K562 (cell line): ENCODE results near the gene PSPH. TPM values are rescaled to one million over a fixed set of nuclear protein-coding genes. Genes with fewer than 3 reads are reported as not detected.

ENCODE experiments used
- ATF1 ChIP-seq, 2 experiments: fragments of 450-650 bp in 1 of 2; IDR thresholded peaks; 2 replicates each; pipeline ENCODE4 v1.6.1; 2016; ENCODE audit warnings: missing compliant biosample characterization in 1 of 2, missing genetic modification characterization in 1 of 2
- ATF4 ChIP-seq: fragments of 450-650 bp; formaldehyde crosslinking; IDR thresholded peaks from 2 replicates; pipeline ENCODE4 v1.4.0; 2022; ENCODE audit warnings: mild to moderate bottlenecking, moderate library complexity
- CCNT2 ChIP-seq: IDR thresholded peaks from 2 replicates; pipeline ENCODE4 v1.6.1; 2011; ENCODE audit warnings: borderline replicate concordance, low read depth, mild to moderate bottlenecking, moderate library complexity, mixed read lengths, low read length; ENCODE audit not compliant: insufficient read length; ENCODE audit errors: extremely low read depth
- E2F5 ChIP-seq: sonication (generic); formaldehyde crosslinking; IDR thresholded peaks from 2 replicates; pipeline ENCODE4 v1.8.0; 2022; ENCODE audit warnings: mild to moderate bottlenecking, missing genetic modification reagents
- FOXK1 ChIP-seq: sonication (generic); formaldehyde crosslinking; IDR thresholded peaks from 2 replicates; pipeline ENCODE4 v1.8.0; 2022; ENCODE audit warnings: missing genetic modification reagents, mild to moderate bottlenecking, borderline replicate concordance
- HNRNPUL1 ChIP-seq: fragments of 200-400 bp; formaldehyde crosslinking; IDR thresholded peaks from 2 replicates; pipeline ENCODE4 v1.6.1; 2017; ENCODE audit warnings: low read length
- KLF16 ChIP-seq: IDR thresholded peaks from 2 replicates; pipeline ENCODE4 v1.6.1; 2016; ENCODE audit warnings: antibody characterized with exemption
- MYNN ChIP-seq, 2 experiments: sonication (generic); formaldehyde crosslinking in 1 of 2; IDR thresholded peaks; 2 replicates each; pipeline versions ENCODE4 v1.5.0 to v1.6.1; 2016 to 2020; ENCODE audit warnings: antibody characterized with exemption in 1 of 2, missing genetic modification reagents in 1 of 2
- NR2C1 ChIP-seq, 2 experiments: fragments of 450-650 bp; IDR thresholded peaks; 2 replicates each; pipeline ENCODE4 v1.6.1; 2017; ENCODE audit warnings: mild to moderate bottlenecking in 2 of 2, antibody characterized with exemption in 1 of 2, inconsistent platforms in 1 of 2, missing compliant biosample characterization in 1 of 2, missing genetic modification characterization in 1 of 2
- PCBP2 ChIP-seq: fragments of 200-400 bp; formaldehyde crosslinking; IDR thresholded peaks from 2 replicates; pipeline ENCODE4 v1.6.1; 2018; ENCODE audit warnings: low read length, low read depth, mild to moderate bottlenecking, moderate library complexity; ENCODE audit not compliant: poor library complexity, severe bottlenecking
- RBM25 ChIP-seq: fragments of 200-400 bp; formaldehyde crosslinking; IDR thresholded peaks from 2 replicates; pipeline ENCODE4 v1.6.1; 2018; ENCODE audit warnings: low read length, low read depth, moderate library complexity; ENCODE audit not compliant: severe bottlenecking
- SNIP1 ChIP-seq: fragments of 450-650 bp; IDR thresholded peaks from 2 replicates; pipeline ENCODE4 v1.7.1; 2017; ENCODE audit warnings: low read depth, mild to moderate bottlenecking
- SRSF3 ChIP-seq: fragments of 200-400 bp; formaldehyde crosslinking; IDR thresholded peaks from 2 replicates; pipeline ENCODE4 v1.6.1; 2016; ENCODE audit warnings: mild to moderate bottlenecking, low read length, moderate library complexity; ENCODE audit not compliant: insufficient read depth
- TAL1 ChIP-seq: fragments of 450-650 bp; IDR thresholded peaks from 2 replicates; pipeline ENCODE4 v1.6.1; 2016; ENCODE audit warnings: mild to moderate bottlenecking
- ZFPM2 ChIP-seq: fragments of 250-450 bp; sonication (Bioruptor Pico); IDR thresholded peaks from 2 replicates; pipeline ENCODE4 v1.5.1; 2022; ENCODE audit warnings: mild to moderate bottlenecking
- ZNF174 ChIP-seq: fragments of 250-450 bp; sonication (Bioruptor Pico); IDR thresholded peaks from 2 replicates; pipeline ENCODE4 v1.4.0; 2020; ENCODE audit warnings: mild to moderate bottlenecking
- ZNF280A ChIP-seq: fragments of 450-650 bp; IDR thresholded peaks from 2 replicates; pipeline ENCODE4 v1.6.1; 2018; ENCODE audit warnings: mild to moderate bottlenecking, low read depth; ENCODE audit not compliant: partially characterized antibody
- ZNF395 ChIP-seq: fragments of 200-800 bp; sonication (Bioruptor generic); IDR thresholded peaks from 2 replicates; pipeline ENCODE4 v1.6.1; 2017; ENCODE audit warnings: missing genetic modification characterization, missing compliant biosample characterization
- polyA plus RNA-seq, 8 experiments: library from polyadenylated mRNA; depleted of rRNA in 4 of 8; stranded (reverse) in 5 of 8; unstranded in 3 of 8; fragments of >200 nt; fragmentation: Nextera tagmentation in 2 of 8; fragmentation: Illumina TruSeq in 1 of 8; extraction: Ambion mirVana in 2 of 8; extraction: Trizol in 1 of 8; gene quantifications; 2 replicates each; pipeline versions ENCODE4 v1.2.1 to v1.2.3, GENCODE V29; 2011 to 2014; ENCODE audit warnings: inconsistent platforms in 1 of 8, missing spikeins in 1 of 8
- total RNA-seq, 7 experiments: library from RNA; depleted of rRNA in 6 of 7; stranded (reverse); fragments of >200 nt in 6 of 7; fragmentation: Illumina TruSeq in 2 of 7; extraction: Trizol in 2 of 7; gene quantifications; 2 replicates each; pipeline versions ENCODE4 v1.2.1 to v1.2.3, GENCODE V29; 2011 to 2021; ENCODE audit warnings: low replicate concordance in 1 of 7

PSPH gene
- total and polyA plus RNA-seq, 9 of the 15 experiments (the other 6 are each of a cell fraction or from before 2014, with no cell fraction given): 6.3 to 46.8 (median 20.2) TPM

- TF ChIP-seq RBM25 (peak; percentile 41), HNRNPUL1 (no peak), FOXK1 (CRISPR knock-in tag) (no peak), PCBP2 (no peak), ATF4 (CRISPR knock-in tag) (no peak), ZNF280A (no peak), ZNF395 (CRISPR knock-in tag) (no peak), ZFPM2 (no peak), ZNF174 (no peak), NR2C1 (IDR thresholded peaks at IDR 0.05) (peak; percentile 66; the same call in 1 of the 2 replicates), NR2C1 (tag; IDR thresholded peaks at IDR 0.05) (peak; percentile 55; the same call in 1 of the 2 replicates), ATF1 (CRISPR knock-in tag; IDR thresholded peaks at IDR 0.05) (no peak), ATF1 (tag; IDR thresholded peaks at IDR 0.05) (no peak), SRSF3 (no peak), CCNT2 (no peak), E2F5 (CRISPR knock-in tag) (no peak), SNIP1 (no peak), MYNN (IDR thresholded peaks at IDR 0.05) (no peak), MYNN (CRISPR knock-in tag; IDR thresholded peaks at IDR 0.05) (no peak), KLF16 (no peak), TAL1 (no peak)
- TF ChIP-seq, all 486 proteins: peak for 6
Observed at GRCh38 chr7:56007167-56007652, 44.0 kb downstream of the PSPH start (continued).
